K562 (cell line): Measurements from ENCODE around the gene DHRS12. TPM values are rescaled to one million over a fixed set of nuclear protein-coding genes. Genes with fewer than 3 reads are reported as not detected.
A peak's percentile ranks its signal among the peaks of the same experiment; 100 is the strongest.

Experiments
- ATAC-seq: fragments of 200-7000 bp; cut with Tn5 transposase; 3 replicates; pipeline ENCODE4 v1.9.1; 2020; ENCODE audit warnings: moderate library complexity
- BruUV-seq: library from RNA; stranded (reverse); fragments of 400-500 nt; replicated peaks from 2 replicates; lab custom pipeline; 2021; lab: Mats Ljungman, UMichigan
- CTCF ChIA-PET: fragments of 300-600 bp; formaldehyde crosslinking; extraction: SDS; loops from one replicate; lab custom pipeline; 2021; ENCODE audit warnings: low intra/inter-chr PET ratio; lab: Yijun Ruan, JAX
- POLR2A ChIA-PET: fragments of 300-600, 350-650 bp; sonication (Branson Sonifier 250); formaldehyde crosslinking; extraction: SDS; loops from one replicate; lab custom pipeline; 2021; ENCODE audit warnings: antibody characterized with exemption, inconsistent platforms; lab: Yijun Ruan, JAX
- DNase-seq, 4 experiments: peaks; one replicate each; pipeline versions ENCODE4 v3.0.0 to v3.0.0-alpha.2; 2011 to 2018; ENCODE audit warnings: low spot score in 3 of 4, mixed read lengths in 3 of 4; ENCODE audit errors: extremely low read depth in 1 of 4
- FAIRE-seq: peaks from 2 replicates; lab custom pipeline; 2011; peaks lifted over from hg19 to GRCh38; lab: Jason Lieb, UNC
- H2AFZ ChIP-seq: 2 replicates; pipeline ENCODE4 v1.6.0; 2011; ENCODE audit warnings: low read depth, low read length, control low read depth, inconsistent platforms
- H3K27ac ChIP-seq: fragments of 200-600 bp; 3 replicates; pipeline ENCODE4 v1.8.0; 2011; ENCODE audit warnings: low read depth, mild to moderate bottlenecking, control low read depth, inconsistent platforms, low read length, moderate library complexity, mixed read lengths; ENCODE audit errors: extremely low read depth
- H3K27me3 ChIP-seq, 2 experiments: fragments of 300-600 bp in 1 of 2; 2 replicates in 1 of 2; 3 replicates in 1 of 2; pipeline versions ENCODE4 v1.6.0 to v1.8.0; 2011; ENCODE audit warnings: inconsistent platforms in 2 of 2, low read length in 2 of 2, mild to moderate bottlenecking in 1 of 2, mixed read lengths in 1 of 2, moderate library complexity in 1 of 2; ENCODE audit not compliant: control insufficient read depth in 2 of 2, insufficient read depth in 2 of 2
- H3K36me3 ChIP-seq: fragments of 300-600 bp; 3 replicates; pipeline ENCODE4 v1.8.0; 2011; ENCODE audit warnings: mild to moderate bottlenecking, low read length, inconsistent platforms; ENCODE audit not compliant: control insufficient read depth, insufficient read depth
- H3K4me1 ChIP-seq, 2 experiments: fragments of 200-600 bp in 1 of 2; replicated peaks in 1 of 2; 2 replicates in 1 of 2; 3 replicates in 1 of 2; pipeline versions ENCODE4 v1.5.1 to v1.8.0; 2011; ENCODE audit warnings: inconsistent platforms in 2 of 2, low read length in 2 of 2, mild to moderate bottlenecking in 1 of 2, mixed read lengths in 1 of 2, moderate library complexity in 1 of 2; ENCODE audit not compliant: control insufficient read depth in 2 of 2, insufficient read depth in 2 of 2
- H3K4me2 ChIP-seq: 2 replicates; pipeline ENCODE4 v1.6.1; 2011; ENCODE audit warnings: low read length, control low read depth, inconsistent platforms, mixed read lengths; ENCODE audit not compliant: insufficient read depth
- H3K4me3 ChIP-seq: fragments of 200-600 bp; sonication (generic), shearing (Covaris generic); 2 replicates; pipeline ENCODE4 v1.5.1; 2016; ENCODE audit warnings: control low read depth, inconsistent platforms
- H3K79me2 ChIP-seq: fragments of 200-600 bp; 3 replicates; pipeline ENCODE4 v1.8.0; 2011; ENCODE audit warnings: low read length, inconsistent platforms; ENCODE audit not compliant: control insufficient read depth, insufficient read depth
- H3K9ac ChIP-seq, 2 experiments: 2 replicates each; pipeline versions ENCODE4 v1.6.0 to v1.6.1; 2011; ENCODE audit warnings: low read depth in 2 of 2, low read length in 2 of 2, control low read depth in 1 of 2, inconsistent platforms in 1 of 2, mild to moderate bottlenecking in 1 of 2, mixed read lengths in 1 of 2; ENCODE audit not compliant: insufficient read depth in 1 of 2
- H3K9me1 ChIP-seq: one replicate; pipeline ENCODE4 v1.6.0; 2011; ENCODE audit warnings: inconsistent platforms, mild to moderate bottlenecking, low read length, moderate library complexity; ENCODE audit not compliant: control insufficient read depth, insufficient read depth
- H3K9me3 ChIP-seq: replicated peaks from 2 replicates; pipeline ENCODE4 v1.5.1; 2011; ENCODE audit warnings: low read depth, low read length, inconsistent platforms; ENCODE audit not compliant: control insufficient read depth, insufficient read depth
- H4K20me1 ChIP-seq: replicated peaks from 2 replicates; pipeline ENCODE4 v1.6.1; 2011; ENCODE audit warnings: low read length, inconsistent platforms, mixed read lengths; ENCODE audit not compliant: control insufficient read depth, insufficient read depth
- MEIS2 ChIP-seq: fragments of 450-650 bp; IDR thresholded peaks from 2 replicates; pipeline ENCODE4 v1.6.1; 2014; ENCODE audit warnings: mild to moderate bottlenecking; ENCODE audit not compliant: partially characterized antibody
- NBN ChIP-seq: fragments of 450-650 bp; IDR thresholded peaks from 2 replicates; pipeline ENCODE4 v1.6.1; 2016; ENCODE audit warnings: low read depth, mild to moderate bottlenecking
- PKNOX1 ChIP-seq: fragments of 450-650 bp; IDR thresholded peaks from 2 replicates; pipeline ENCODE4 v1.6.1; 2016
- SRSF1 ChIP-seq: fragments of 200-400 bp; formaldehyde crosslinking; IDR thresholded peaks from 2 replicates; pipeline ENCODE4 v1.6.1; 2017; ENCODE audit warnings: mild to moderate bottlenecking, low read depth, low read length, moderate library complexity
- WGBS: fragments of 100-300 bp; shearing (Covaris generic); methylation state at CpG from one replicate; pipeline ENCODE4 v1.1.6; 2016; ENCODE audit warnings: low coverage, mixed read lengths; ENCODE audit not compliant: insufficient coverage; ENCODE audit errors: missing lambda C conversion rate; 5-methylcytosine and 5-hydroxymethylcytosine counted together
- in situ Hi-C: fragments of 300-500 bp; cut with MboI; formaldehyde crosslinking; loops from 4 replicates; pipeline ENCODE4 v1.15.0; 2018; ENCODE audit warnings: inconsistent platforms, mixed read lengths
- intact Hi-C: fragments of 100-400 bp; cut with micrococcal nuclease; formaldehyde crosslinking; loops from 2 replicates; pipeline ENCODE4 v1.14.2; 2022
- polyA plus RNA-seq, 8 experiments: library from polyadenylated mRNA; depleted of rRNA in 4 of 8; stranded (reverse) in 5 of 8; unstranded in 3 of 8; fragments of >200 nt; fragmentation: Nextera tagmentation in 2 of 8; fragmentation: Illumina TruSeq in 1 of 8; extraction: Ambion mirVana in 2 of 8; extraction: Trizol in 1 of 8; gene quantifications; 2 replicates each; pipeline versions ENCODE4 v1.2.1 to v1.2.3, GENCODE V29; 2011 to 2014; ENCODE audit warnings: inconsistent platforms in 1 of 8, missing spikeins in 1 of 8
- total RNA-seq, 7 experiments: library from RNA; depleted of rRNA in 6 of 7; stranded (reverse); fragments of >200 nt in 6 of 7; fragmentation: Illumina TruSeq in 2 of 7; extraction: Trizol in 2 of 7; gene quantifications; 2 replicates each; pipeline versions ENCODE4 v1.2.1 to v1.2.3, GENCODE V29; 2011 to 2021; ENCODE audit warnings: low replicate concordance in 1 of 7
- TF ChIP-seq, protein P1 (sequence below): fragments of 200-400 bp; formaldehyde crosslinking; IDR thresholded peaks from 2 replicates; pipeline ENCODE4 v1.6.1; 2017; ENCODE audit warnings: mild to moderate bottlenecking, low read depth, low read length, moderate library complexity

DHRS12 gene
- total and polyA plus RNA-seq, 9 of the 15 experiments (the other 6 are each of a cell fraction or from before 2014, with no cell fraction given), result 0.62 to 2.7 (median 0.98) TPM

- 9% methylated on average over 4 of the region's 4 CpGs for WGBS
- in situ Hi-C loops, result loop anchor here (10.0 kb wide), 1 partner anchor 298 kb away; the partner anchor contains the start of gene NEK5
- Histone ChIP-seq H3K4me3 (no peak overlapping the region), H3K27me3 (peaks cover 2 to 41% of the 10 kb centered on the region in 2 experiments; a peak in 3 of 5 replicates), H3K4me2 (no peak overlapping the region), H3K9ac (no peak overlapping the region), H3K27ac (no peak overlapping the region), H3K36me3 (no peaks in the 10 kb centered on the region), H3K9me1 (no peaks in the 10 kb centered on the region), H4K20me1 (no peaks in the 10 kb centered on the region), H3K4me1 (no peaks in the 10 kb centered on the region; a peak in 1 of 5 replicates), H3K79me2 (no peaks in the 10 kb centered on the region), H3K9me3 (no peaks in the 10 kb centered on the region), H2AFZ (no peak overlapping the region)
- ChIA-PET POLR2A (interaction anchor here (0.8 kb wide), 1 partner anchor 235 kb away, joined by 3 read pairs; no protein-coding TSS in a partner anchor), CTCF (no interaction called here)
- FAIRE-seq, result no peak
- TF ChIP-seq PKNOX1 (0 out of 2 replicates have a peak, but pooled peaks have one; percentile 18), SRSF1 (no peak), MEIS2 (peak; percentile 18), NBN (no peak)
- TF ChIP-seq, protein P1, sequence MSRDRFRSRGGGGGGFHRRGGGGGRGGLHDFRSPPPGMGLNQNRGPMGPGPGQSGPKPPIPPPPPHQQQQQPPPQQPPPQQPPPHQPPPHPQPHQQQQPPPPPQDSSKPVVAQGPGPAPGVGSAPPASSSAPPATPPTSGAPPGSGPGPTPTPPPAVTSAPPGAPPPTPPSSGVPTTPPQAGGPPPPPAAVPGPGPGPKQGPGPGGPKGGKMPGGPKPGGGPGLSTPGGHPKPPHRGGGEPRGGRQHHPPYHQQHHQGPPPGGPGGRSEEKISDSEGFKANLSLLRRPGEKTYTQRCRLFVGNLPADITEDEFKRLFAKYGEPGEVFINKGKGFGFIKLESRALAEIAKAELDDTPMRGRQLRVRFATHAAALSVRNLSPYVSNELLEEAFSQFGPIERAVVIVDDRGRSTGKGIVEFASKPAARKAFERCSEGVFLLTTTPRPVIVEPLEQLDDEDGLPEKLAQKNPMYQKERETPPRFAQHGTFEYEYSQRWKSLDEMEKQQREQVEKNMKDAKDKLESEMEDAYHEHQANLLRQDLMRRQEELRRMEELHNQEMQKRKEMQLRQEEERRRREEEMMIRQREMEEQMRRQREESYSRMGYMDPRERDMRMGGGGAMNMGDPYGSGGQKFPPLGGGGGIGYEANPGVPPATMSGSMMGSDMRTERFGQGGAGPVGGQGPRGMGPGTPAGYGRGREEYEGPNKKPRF, result no peak
- no peak for DNase-seq
- BruUV-seq, result no TSS peak
- intact Hi-C loops, result no loop called here
- no peak for ATAC-seq
These were observed 23.3 kb upstream of the DHRS12 start for GRCh38 chr13:51827254-51827653.
